Endodermal cell (in vitro differentiated cells): ENCODE measurements around the gene SH3PXD2A. TPM values are rescaled to one million over a fixed set of nuclear protein-coding genes. Genes with fewer than 3 reads are reported as not detected.
"Not testable (repeated sequence)": the region's sequence is repeated elsewhere in the genome, so short reads cannot be mapped to it uniquely, and the experiment has no call there.

ENCODE experiments used
- DNase-seq: peaks from one replicate; pipeline ENCODE4 v3.0.0-alpha.2; 2017
- H3K27ac ChIP-seq: 2 replicates; pipeline ENCODE4 v1.5.1; 2013; ENCODE audit warnings: mild to moderate bottlenecking, low read depth, low read length, moderate library complexity
- H3K27me3 ChIP-seq: 2 replicates; pipeline ENCODE4 v1.6.1; 2013; ENCODE audit warnings: mild to moderate bottlenecking, low read length, moderate library complexity; ENCODE audit not compliant: insufficient read depth, control insufficient read depth, poor library complexity, severe bottlenecking
- H3K36me3 ChIP-seq: 2 replicates; pipeline ENCODE4 v1.7.0; 2013; ENCODE audit warnings: mild to moderate bottlenecking, low read length, moderate library complexity; ENCODE audit not compliant: control insufficient read depth, insufficient read depth
- H3K4me1 ChIP-seq: one replicate; pipeline ENCODE4 v1.7.0; 2013; ENCODE audit warnings: low read length; ENCODE audit not compliant: control insufficient read depth, insufficient read depth
- H3K4me3 ChIP-seq: 2 replicates; pipeline ENCODE4 v1.5.1; 2013; ENCODE audit warnings: mild to moderate bottlenecking, low read length, moderate library complexity
- H3K9ac ChIP-seq: 2 replicates; pipeline ENCODE4 v1.6.1; 2013; ENCODE audit warnings: mild to moderate bottlenecking, low read length, moderate library complexity; ENCODE audit not compliant: poor library complexity, severe bottlenecking; ENCODE audit errors: extremely low read depth
- H3K9me3 ChIP-seq: 2 replicates; pipeline ENCODE4 v1.6.1; 2013; ENCODE audit warnings: mild to moderate bottlenecking, low read length, moderate library complexity; ENCODE audit not compliant: control insufficient read depth
- H3K27ac Mint-ChIP-seq: 2 replicates; pipeline ENCODE4 v1.8.0; 2020; ENCODE audit warnings: mixed read lengths
- H3K27me3 Mint-ChIP-seq: 2 replicates; pipeline ENCODE4 v1.8.0; 2021; ENCODE audit warnings: mild to moderate bottlenecking, mixed read lengths; ENCODE audit not compliant: insufficient read depth
- H3K36me3 Mint-ChIP-seq: 2 replicates; pipeline ENCODE4 v1.8.0; 2020; ENCODE audit warnings: low read depth, mixed read lengths
- H3K4me1 Mint-ChIP-seq: 2 replicates; pipeline ENCODE4 v1.8.0; 2020; ENCODE audit warnings: mixed read lengths
- H3K4me3 Mint-ChIP-seq: 2 replicates; pipeline ENCODE4 v1.8.0; 2020; ENCODE audit warnings: mild to moderate bottlenecking, moderate library complexity, mixed read lengths
- H3K9me3 Mint-ChIP-seq: 2 replicates; pipeline ENCODE4 v1.8.0; 2020; ENCODE audit warnings: mild to moderate bottlenecking, mixed read lengths
- CTCF ChIP-seq: fragments of 200-600 bp; sonication (generic); conservative IDR thresholded peaks from 2 replicates; pipeline ENCODE4 v1.5.0; 2021; ENCODE audit warnings: antibody characterized with exemption, mild to moderate bottlenecking
- WGBS, 2 experiments: methylation state at CpG; one replicate each; pipeline versions ENCODE4 v1.1.5 to v1.1.7; 2013; ENCODE audit warnings: missing lambda C conversion rate in 2 of 2, mixed read lengths in 1 of 2; ENCODE audit not compliant: insufficient coverage in 1 of 2, insufficient read length in 1 of 2; 5-methylcytosine and 5-hydroxymethylcytosine counted together
- total RNA-seq, 2 donors: library from RNA; stranded (reverse); fragmentation: NEBNext Ultra II Directional in 1 of 2; extraction: Animal tissue kit (Norgen Biotek cat#: 25700) in 1 of 2; gene quantifications; 2 replicates in 1 of 2; 3 replicates in 1 of 2; pipeline ENCODE4 v1.2.1, GENCODE V29; 2021

SH3PXD2A gene
- total RNA-seq, 2 donors from 2014 or later: 15.7 to 22.6 TPM

DNA sequence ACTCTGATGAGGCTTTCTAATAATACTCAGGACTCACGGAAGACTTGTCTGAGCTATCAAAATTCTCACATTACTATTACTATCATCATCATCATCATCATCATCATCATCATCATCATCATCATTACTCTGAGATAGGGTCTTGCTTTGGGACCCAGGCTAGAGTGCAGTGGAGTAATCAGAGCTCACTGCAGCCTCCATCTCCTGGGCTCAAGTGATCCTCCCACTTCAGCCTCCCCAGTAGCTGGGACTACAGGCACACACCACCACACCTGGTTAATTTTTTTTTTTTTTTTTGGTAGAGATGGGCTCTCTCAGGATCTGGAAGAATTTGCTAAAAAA is 249.3 kb downstream of the SH3PXD2A start:
- peaks cover 60% of the 10 kb centered on the region for H3K36me3 Mint-ChIP-seq
- H3K9ac ChIP-seq, H3K4me1 ChIP-seq, H3K27ac Mint-ChIP-seq, H3K4me1 Mint-ChIP-seq, DNase-seq, H3K4me3 Mint-ChIP-seq, H3K9me3 ChIP-seq, H3K27me3 ChIP-seq, H3K4me3 ChIP-seq, H3K36me3 ChIP-seq, H3K27ac ChIP-seq, H3K27me3 Mint-ChIP-seq: not testable (repeated sequence)
- peaks cover 23% of the 10 kb centered on the region for H3K9me3 Mint-ChIP-seq
- WGBS, 2 experiments: 90% methylated on average over 1 of the region's 1 CpG; no CpG with 5 or more reads in 1 of the 2 experiments

- Histone ChIP-seq H3K9me3 (peaks cover 5% of the 10 kb centered on the region), H3K4me1 (no peaks in the 10 kb centered on the region), H3K27ac (no peak overlapping the region), H3K9ac (no peak overlapping the region), H3K27me3 (no peaks in the 10 kb centered on the region), H3K4me3 (no peak overlapping the region), H3K36me3 (peaks cover 6% of the 10 kb centered on the region)
- no peak overlapping the region for H3K4me3 Mint-ChIP-seq
- H3K27ac Mint-ChIP-seq: no peak overlapping the region
- TF ChIP-seq CTCF: peak; percentile 75
- WGBS, 2 experiments: 93 to 98% methylated on average over 12 of the region's 12 CpGs
- H3K36me3 Mint-ChIP-seq: peaks cover 56% of the 10 kb centered on the region
- H3K4me1 Mint-ChIP-seq: no peaks in the 10 kb centered on the region
- DNase-seq: peak; percentile 88
- peaks cover 23% of the 10 kb centered on the region for H3K9me3 Mint-ChIP-seq
- no peaks in the 10 kb centered on the region for H3K27me3 Mint-ChIP-seq
Measured at GRCh38 chr10:103605359-103606096, 249.8 kb downstream of the SH3PXD2A start.

- no peak for TF ChIP-seq CTCF
- Histone ChIP-seq H3K4me1 (no peaks in the 10 kb centered on the region), H3K27me3 (no peaks in the 10 kb centered on the region), H3K4me3 (no peak overlapping the region), H3K36me3 (peaks cover 6% of the 10 kb centered on the region), H3K9ac (no peak overlapping the region), H3K27ac (no peak overlapping the region), H3K9me3 (peaks cover 5% of the 10 kb centered on the region)
- 95% methylated on average over 15 to 23 of the region's 23 CpGs for WGBS, 2 experiments
- Mint-ChIP-seq H3K4me1 (peaks cover 3% of the 10 kb centered on the region), H3K36me3 (peaks cover 41% of the 10 kb centered on the region), H3K9me3 (peaks cover 21% of the 10 kb centered on the region), H3K27ac (no peak overlapping the region), H3K4me3 (no peak overlapping the region), H3K27me3 (no peaks in the 10 kb centered on the region)
- DNase-seq: no peak
Measured at GRCh38 chr10:103603382-103603781, 252.0 kb downstream of the SH3PXD2A start.

DNA sequence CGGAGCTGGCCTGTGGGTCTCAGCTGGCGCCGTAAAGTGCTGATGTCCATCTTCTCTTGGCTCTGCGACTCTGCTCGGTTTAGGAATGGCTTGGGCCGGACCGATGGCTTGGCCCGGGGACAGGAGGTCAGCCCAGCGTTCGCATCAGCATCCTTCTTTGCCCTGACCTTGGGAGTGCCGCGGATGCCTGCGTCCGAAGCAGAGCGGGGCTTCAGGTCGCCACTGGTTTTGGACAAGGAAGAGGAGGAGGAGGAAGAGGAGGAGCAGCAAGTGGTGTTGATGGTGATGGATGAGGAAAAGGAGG is 252.6 kb downstream of the SH3PXD2A start:
- Mint-ChIP-seq H3K4me3 (no peak overlapping the region), H3K9me3 (peaks cover 16% of the 10 kb centered on the region), H3K36me3 (peaks cover 37% of the 10 kb centered on the region), H3K27ac (no peak overlapping the region), H3K27me3 (no peaks in the 10 kb centered on the region), H3K4me1 (peaks cover 3% of the 10 kb centered on the region)
- Histone ChIP-seq H3K9me3 (peaks cover 5% of the 10 kb centered on the region), H3K4me1 (no peaks in the 10 kb centered on the region), H3K36me3 (peaks cover 6% of the 10 kb centered on the region), H3K9ac (no peak overlapping the region), H3K27ac (no peak overlapping the region), H3K27me3 (no peaks in the 10 kb centered on the region), H3K4me3 (no peak overlapping the region)
- 96 to 97% methylated on average over 8 to 16 of the region's 16 CpGs for WGBS, 2 experiments
- no peak for DNase-seq
- TF ChIP-seq CTCF: no peak
